HFF-Myc (cell line): ENCODE measurements around the gene ARHGEF10L.

Source experiments
- DNase-seq: peaks from one replicate; pipeline ENCODE4 v3.0.0-alpha.2; 2011; ENCODE audit warnings: low read depth; ENCODE audit errors: extremely low read depth
- H3K4me3 ChIP-seq: replicated peaks from 2 replicates; pipeline ENCODE4 v1.5.1; 2011; ENCODE audit warnings: low read depth, mild to moderate bottlenecking, control low read depth, low read length
- TF ChIP-seq, protein P1 (sequence below): IDR thresholded peaks from 2 replicates; pipeline ENCODE4 v1.5.1; 2012; ENCODE audit warnings: mild to moderate bottlenecking, low read depth, low read length, control low read depth; ENCODE audit errors: missing control alignments

The ARHGEF10L gene

DNA sequence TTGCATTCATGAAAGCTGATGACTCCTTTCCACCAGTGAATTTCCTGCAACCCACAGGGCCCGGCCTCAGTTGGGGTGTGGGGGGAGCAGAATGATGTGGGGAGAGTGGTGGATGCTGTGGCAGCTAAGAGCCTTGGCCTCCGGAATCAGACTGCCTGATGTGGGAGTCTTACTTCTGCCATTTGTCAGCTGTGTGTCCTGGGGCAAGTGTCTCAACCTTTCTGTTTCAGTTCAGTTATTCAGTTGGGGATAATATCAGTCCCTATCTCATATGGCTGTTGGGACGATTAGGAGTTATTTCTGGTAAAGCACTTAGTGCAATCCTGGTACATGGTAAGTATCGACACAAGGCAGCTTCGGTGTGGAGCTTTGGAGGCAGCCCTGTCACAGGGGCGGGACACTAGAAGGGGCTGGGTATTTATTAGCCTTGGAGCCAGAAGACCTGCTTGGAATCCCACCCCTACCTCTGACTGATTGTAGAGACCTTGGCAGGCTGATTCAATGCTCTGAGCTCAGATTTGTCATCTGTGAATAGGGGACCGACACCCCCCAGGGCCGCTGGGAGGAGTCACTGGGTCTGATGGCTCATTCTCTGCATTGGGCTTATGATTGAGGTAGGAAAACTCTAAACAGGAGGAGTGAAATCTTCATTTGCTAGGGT is 19.6 kb downstream of the ARHGEF10L start:
- H3K4me3 ChIP-seq = no peak overlapping the region
- TF ChIP-seq, protein P1, sequence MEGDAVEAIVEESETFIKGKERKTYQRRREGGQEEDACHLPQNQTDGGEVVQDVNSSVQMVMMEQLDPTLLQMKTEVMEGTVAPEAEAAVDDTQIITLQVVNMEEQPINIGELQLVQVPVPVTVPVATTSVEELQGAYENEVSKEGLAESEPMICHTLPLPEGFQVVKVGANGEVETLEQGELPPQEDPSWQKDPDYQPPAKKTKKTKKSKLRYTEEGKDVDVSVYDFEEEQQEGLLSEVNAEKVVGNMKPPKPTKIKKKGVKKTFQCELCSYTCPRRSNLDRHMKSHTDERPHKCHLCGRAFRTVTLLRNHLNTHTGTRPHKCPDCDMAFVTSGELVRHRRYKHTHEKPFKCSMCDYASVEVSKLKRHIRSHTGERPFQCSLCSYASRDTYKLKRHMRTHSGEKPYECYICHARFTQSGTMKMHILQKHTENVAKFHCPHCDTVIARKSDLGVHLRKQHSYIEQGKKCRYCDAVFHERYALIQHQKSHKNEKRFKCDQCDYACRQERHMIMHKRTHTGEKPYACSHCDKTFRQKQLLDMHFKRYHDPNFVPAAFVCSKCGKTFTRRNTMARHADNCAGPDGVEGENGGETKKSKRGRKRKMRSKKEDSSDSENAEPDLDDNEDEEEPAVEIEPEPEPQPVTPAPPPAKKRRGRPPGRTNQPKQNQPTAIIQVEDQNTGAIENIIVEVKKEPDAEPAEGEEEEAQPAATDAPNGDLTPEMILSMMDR = no peak
- no peak for DNase-seq

DNA sequence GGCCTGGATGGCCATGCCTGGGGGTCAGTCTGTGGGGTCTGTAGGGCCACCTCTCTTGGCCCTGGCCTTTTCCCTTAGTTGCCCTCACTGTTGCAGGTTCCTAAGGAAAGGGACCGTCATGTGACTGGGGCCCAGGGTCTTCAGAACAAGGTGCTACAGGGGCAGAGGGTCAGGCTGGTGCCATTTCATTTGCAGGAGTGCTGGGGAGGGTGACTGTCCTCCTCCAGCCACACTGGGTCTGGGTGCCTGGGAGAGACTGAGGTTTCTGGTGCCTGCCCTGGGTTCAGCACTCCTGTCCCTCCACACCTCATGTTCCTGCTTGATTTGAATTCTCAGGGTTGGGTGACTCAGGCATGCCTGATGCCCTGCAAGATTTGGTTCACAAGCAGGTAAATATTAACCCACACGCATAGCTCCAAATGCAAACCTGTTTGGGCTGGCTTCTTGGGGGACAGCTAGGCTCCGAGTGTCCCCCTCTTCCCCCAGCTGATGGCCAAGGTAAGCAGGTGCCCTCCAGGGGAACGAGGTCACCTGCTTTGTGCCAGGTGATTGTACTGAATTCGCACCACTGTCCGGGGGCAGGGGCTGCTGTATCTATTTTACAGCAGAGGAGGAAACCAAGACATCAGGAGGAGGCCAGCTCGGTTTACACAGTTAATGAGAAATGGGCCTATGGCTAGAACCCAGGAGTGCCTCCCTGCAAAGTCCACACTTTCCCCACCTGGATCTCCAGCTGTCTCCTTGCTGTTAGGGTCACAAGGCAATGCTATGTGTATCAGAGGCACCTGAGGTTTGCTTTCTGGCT is 20.3 kb downstream of the ARHGEF10L start:
- H3K4me3 ChIP-seq = no peak overlapping the region
- TF ChIP-seq, protein P1 = no peak
- DNase-seq = no peak

DNA sequence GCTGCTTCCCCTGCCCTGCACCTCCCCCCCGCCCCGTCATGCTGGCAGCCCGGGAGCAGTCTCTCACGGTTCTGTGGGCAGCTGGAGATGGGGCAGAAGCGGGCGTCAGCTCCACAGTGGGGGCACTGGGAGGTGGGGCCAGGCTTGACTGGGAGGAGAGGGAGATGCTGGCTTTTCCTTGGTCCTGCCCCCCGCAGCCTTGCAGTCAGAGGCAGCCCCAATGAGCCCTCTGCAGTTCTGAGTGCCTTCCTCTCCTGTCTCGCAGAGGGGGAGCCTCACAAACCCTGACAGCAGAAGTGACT is 21.7 kb downstream of the ARHGEF10L start:
- DNase-seq = no peak
- TF ChIP-seq, protein P1 = no peak
- H3K4me3 ChIP-seq = no peak overlapping the region

DNA sequence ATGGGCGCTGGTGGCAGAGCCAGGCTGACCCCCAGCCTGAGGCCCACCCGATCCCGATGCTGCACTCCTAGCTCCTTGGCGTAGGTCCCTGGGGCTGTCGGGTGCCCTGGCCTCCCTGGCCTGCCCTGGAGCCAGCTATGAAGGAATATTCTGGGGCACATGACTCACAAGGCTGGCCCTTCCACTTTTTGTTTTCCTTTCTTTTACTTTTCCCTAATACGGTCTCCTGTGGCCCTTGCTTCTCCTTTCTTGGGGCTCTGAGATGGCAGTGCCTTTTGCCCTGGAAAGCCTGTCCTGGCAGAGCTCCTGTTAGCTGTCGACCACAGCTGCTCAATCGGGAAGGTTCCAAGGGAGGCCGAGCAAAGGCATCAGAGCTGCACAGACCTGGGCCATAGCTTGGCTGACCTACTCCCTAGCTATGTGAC is 22.1 kb downstream of the ARHGEF10L start:
- TF ChIP-seq, protein P1 = no peak
- no peak for DNase-seq
- no peak overlapping the region for H3K4me3 ChIP-seq

DNA sequence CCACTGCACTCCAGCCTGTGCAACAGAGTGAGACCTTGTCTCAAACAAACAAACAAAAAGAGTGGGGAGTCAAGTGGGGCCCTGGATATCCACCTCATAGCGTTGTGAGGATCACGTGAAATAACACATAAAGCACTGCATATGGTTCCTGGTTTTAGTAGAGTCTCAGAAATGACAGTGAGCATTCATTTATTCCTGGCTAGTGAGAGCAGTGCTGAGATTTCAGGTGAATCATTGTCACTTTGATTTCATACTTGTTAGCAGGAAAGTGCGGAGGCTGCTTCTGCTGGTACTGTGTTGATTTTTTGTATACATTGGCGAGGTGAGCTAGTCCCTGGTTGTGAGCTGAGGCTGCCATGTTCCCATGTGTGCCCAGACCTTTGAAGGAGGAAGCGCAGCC is 22.9 kb downstream of the ARHGEF10L start:
- H3K4me3 ChIP-seq = no peak overlapping the region
- no peak for DNase-seq
- TF ChIP-seq, protein P1 = no peak

DNA sequence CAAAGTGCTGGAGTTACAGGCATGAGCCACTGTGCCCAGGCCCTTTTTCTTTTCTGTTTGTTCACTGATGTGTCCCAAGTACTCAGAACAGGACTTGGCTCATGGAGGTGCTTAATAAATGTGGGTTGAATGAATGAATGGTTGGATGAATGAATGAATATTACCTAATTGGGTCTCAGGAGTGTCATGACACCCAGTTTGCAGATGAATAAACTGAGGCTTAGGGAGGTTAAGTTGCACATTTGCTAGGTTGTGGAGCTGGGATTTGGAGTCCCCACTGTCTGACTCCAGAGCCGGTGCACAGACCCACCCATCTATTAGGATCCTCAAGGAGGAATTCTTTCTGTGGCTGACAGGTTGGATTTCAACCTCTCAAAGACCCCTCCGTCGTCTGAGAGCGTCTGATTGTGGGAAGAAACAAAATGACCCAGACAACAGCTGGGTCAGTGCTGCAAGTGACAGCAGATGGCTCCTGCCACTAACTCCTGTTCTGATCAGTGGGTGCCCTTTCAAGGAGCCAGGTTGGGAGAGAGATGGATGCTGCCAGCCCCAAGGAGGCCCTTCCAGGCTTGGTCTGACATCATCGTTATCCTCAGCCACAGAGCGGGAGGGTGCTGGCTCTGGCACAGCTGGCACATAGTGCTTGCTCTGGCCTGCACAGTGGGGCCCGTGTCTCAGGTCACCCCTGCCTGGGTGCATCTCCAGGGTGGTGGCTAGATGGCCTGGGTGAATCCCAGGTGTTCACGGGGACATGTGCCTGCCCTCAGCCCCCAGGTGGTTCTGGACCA is 24.2 kb downstream of the ARHGEF10L start:
- TF ChIP-seq, protein P1 = no peak
- H3K4me3 ChIP-seq = no peak overlapping the region
- no peak for DNase-seq
